Karpas-422 (cell line): ENCODE measurements around the gene CAGE1. TPM values are rescaled to one million over a fixed set of nuclear protein-coding genes. Genes with fewer than 3 reads are reported as not detected.

Experiments used
- DNase-seq: peaks from one replicate; pipeline ENCODE4 v3.0.0-alpha.2; 2015
- H2AFZ ChIP-seq: fragments of 200-600 bp; sonication (generic); 2 replicates; pipeline ENCODE4 v1.6.1; 2014; ENCODE audit warnings: antibody characterized with exemption, low read length, mixed read lengths
- H3K27ac ChIP-seq: fragments of 200-600 bp; sonication (generic); 2 replicates; pipeline ENCODE4 v1.5.1; 2014; ENCODE audit warnings: mild to moderate bottlenecking, low read length, moderate library complexity
- H3K27me3 ChIP-seq: fragments of 200-600 bp; sonication (generic); 2 replicates; pipeline ENCODE4 v1.6.1; 2014; ENCODE audit warnings: low read length, mixed read lengths
- H3K36me3 ChIP-seq: fragments of 200-600 bp; sonication (generic); 2 replicates; pipeline ENCODE4 v1.6.1; 2014; ENCODE audit warnings: low read length, mixed read lengths; ENCODE audit not compliant: insufficient read depth
- H3K4me1 ChIP-seq: fragments of 200-600 bp; sonication (generic); 2 replicates; pipeline ENCODE4 v1.6.1; 2014; ENCODE audit warnings: mild to moderate bottlenecking, low read length, mixed read lengths
- H3K4me2 ChIP-seq: fragments of 200-600 bp; sonication (generic); 2 replicates; pipeline ENCODE4 v1.6.1; 2014; ENCODE audit warnings: low read length, low read depth, mild to moderate bottlenecking; ENCODE audit not compliant: poor library complexity, severe bottlenecking
- H3K4me3 ChIP-seq: fragments of 200-600 bp; sonication (generic); 2 replicates; pipeline ENCODE4 v1.5.1; 2014; ENCODE audit warnings: mild to moderate bottlenecking, antibody characterized with exemption, low read length, mixed read lengths
- H3K79me2 ChIP-seq: fragments of 200-600 bp; sonication (generic); 2 replicates; pipeline ENCODE4 v1.6.1; 2014; ENCODE audit warnings: mild to moderate bottlenecking, low read length, mixed read lengths
- H3K9ac ChIP-seq: fragments of 200-600 bp; sonication (generic); 2 replicates; pipeline ENCODE4 v1.6.0; 2014; ENCODE audit warnings: low read length
- H3K9me2 ChIP-seq: fragments of 200-600 bp; sonication (generic), shearing (Covaris generic); replicated peaks from 2 replicates; pipeline ENCODE4 v1.6.0; 2014; ENCODE audit warnings: mild to moderate bottlenecking, low read length, moderate library complexity; ENCODE audit not compliant: insufficient read depth
- H3K9me3 ChIP-seq: fragments of 300-700, 200-600 bp; sonication (generic); 2 replicates; pipeline ENCODE4 v1.6.1; 2014; ENCODE audit warnings: low read length, mixed read lengths
- H4K20me1 ChIP-seq: fragments of 200-600 bp; sonication (generic); 2 replicates; pipeline ENCODE4 v1.6.1; 2014; ENCODE audit warnings: mild to moderate bottlenecking, antibody characterized with exemption, low read length, low read depth; ENCODE audit not compliant: insufficient read depth
- total RNA-seq: library from RNA; depleted of rRNA; stranded (reverse); fragments of >200 nt; shearing (Covaris generic); gene quantifications from 2 replicates; pipeline ENCODE4 v1.2.3, GENCODE V29; 2014; ENCODE audit warnings: low replicate concordance; rRNA removed

Gene CAGE1
- not detected in 2 replicates for total RNA-seq

DNA sequence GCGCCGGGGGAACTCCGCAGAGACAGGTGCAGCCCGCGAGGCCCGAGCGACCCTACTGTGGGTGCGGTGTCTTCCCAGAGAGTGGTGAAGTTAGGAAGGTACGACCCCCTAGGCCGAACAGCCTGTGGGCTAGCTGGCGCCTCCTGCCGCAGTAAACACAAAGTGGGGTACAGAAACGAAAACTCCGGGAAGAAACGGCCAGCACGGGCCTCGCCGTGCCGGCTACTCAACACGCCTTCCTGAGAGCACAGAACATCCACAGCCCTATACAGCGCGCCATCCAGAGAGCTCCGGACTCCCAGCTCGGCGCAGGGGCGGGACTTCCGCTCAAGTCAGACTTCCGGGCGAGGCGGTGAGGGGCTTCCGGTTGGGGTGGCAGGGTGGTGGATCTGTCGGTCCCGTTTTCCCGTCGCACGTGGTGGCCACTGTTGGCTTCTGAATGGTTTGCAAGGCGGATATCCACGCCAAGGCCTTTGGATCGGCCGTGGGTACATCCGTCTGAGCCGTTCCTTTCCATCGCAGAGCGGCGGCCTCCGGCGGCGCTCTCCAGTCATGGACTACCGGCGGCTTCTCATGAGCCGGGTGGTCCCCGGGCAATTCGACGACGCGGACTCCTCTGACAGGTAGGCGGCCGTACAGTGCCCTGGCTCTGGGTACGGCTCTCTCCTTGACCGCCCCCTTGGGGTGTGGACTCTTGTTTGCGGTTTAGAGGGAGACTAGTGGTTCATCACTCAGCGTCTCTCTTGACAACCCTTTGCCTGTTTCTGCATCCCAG, at the start of gene CAGE1, which contains the start of gene RIOK1:
CAGE1 (minus strand) TSS at position 292 of the 775 bp plus-strand sequence. CDS start 2,569 bp downstream, outside the sequence.
RIOK1 (plus strand) TSS at position 358 of the 775 bp plus-strand sequence; CDS start at position 553, 195 bp downstream.
- DNase-seq, result peak; percentile 98
- peak within 1 kb of the TSS; percentile 90 for H3K4me3 ChIP-seq
- peak within 1 kb of the TSS; percentile 68 for H3K27ac ChIP-seq
- no peaks in the 10 kb centered on the region for H3K9me3 ChIP-seq
- H3K36me3 ChIP-seq, result peaks cover 19% of the 10 kb centered on the region
- H3K9me2 ChIP-seq, result no peaks in the 10 kb centered on the region
- peak within 1 kb of the TSS; percentile 91 for H3K4me2 ChIP-seq
- peaks cover 14% of the 10 kb centered on the region; the same call in 1 of the 2 replicates for H4K20me1 ChIP-seq
- H3K4me1 ChIP-seq, result peaks cover 29% of the 10 kb centered on the region
- H2AFZ ChIP-seq, result peak within 1 kb of the TSS; percentile 80
- peaks cover 46% of the 10 kb centered on the region for H3K79me2 ChIP-seq
- H3K27me3 ChIP-seq, result no peaks in the 10 kb centered on the region
- H3K9ac ChIP-seq, result peak within 1 kb of the TSS; percentile 89

DNA sequence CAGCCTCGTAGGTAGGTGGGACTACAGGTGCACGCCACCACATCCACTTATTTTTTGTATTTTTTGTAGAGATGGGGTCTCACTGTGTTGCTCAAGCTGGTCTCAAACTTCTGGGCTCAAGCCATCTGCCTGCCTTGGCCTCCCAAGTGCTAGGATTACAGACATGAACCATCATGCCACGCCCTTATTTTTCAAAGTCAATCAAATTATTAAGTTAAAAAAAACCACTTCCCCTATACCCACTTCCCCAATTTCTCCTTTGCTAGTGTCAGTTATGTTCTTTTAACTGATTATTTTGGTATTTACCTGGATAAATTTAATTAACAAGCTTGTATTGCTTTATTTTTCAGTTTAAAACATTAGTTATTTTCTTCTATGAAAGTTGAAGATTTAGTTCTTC, 49.7 kb upstream of the CAGE1 start:
- H3K79me2 ChIP-seq, result no peaks in the 10 kb centered on the region
- peak overlapping the region; percentile 35 for H3K4me2 ChIP-seq
- no peaks in the 10 kb centered on the region for H3K36me3 ChIP-seq
- peaks cover 14% of the 10 kb centered on the region for H3K4me1 ChIP-seq
- DNase-seq, result peak; percentile 77
- H3K27me3 ChIP-seq, result no peaks in the 10 kb centered on the region
- H3K9me2 ChIP-seq, result no peaks in the 10 kb centered on the region
- H3K9ac ChIP-seq, result no peak overlapping the region
- no peak overlapping the region for H3K4me3 ChIP-seq
- no peak overlapping the region for H3K27ac ChIP-seq
- H4K20me1 ChIP-seq, result no peaks in the 10 kb centered on the region
- H3K9me3 ChIP-seq, result no peaks in the 10 kb centered on the region
- H2AFZ ChIP-seq, result peak overlapping the region; percentile 76; the same call in 1 of the 2 replicates

DNA sequence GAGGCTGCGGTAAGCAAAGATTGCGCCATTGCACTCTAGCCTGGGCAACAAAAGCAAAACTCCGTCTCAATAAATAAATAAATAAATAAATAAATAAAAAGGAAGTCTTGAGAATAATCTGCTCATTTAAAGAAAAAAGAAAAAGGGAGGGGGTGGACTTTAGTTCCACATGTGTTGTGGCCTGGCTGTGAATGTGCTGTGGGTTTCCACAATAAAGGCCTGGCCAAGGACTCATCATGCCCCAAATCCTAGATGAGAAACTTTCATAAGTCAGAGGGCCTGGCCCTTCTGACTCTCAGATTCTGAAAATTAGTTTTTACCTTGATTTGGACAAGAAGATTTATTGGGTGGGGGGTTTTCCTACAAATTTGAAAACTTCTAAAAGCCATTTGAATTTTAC, 48.5 kb upstream of the CAGE1 start:
- Histone ChIP-seq H3K9me2 (no peaks in the 10 kb centered on the region), H3K9ac (no peak overlapping the region), H3K27ac (no peak overlapping the region), H3K79me2 (no peaks in the 10 kb centered on the region), H3K4me1 (peaks cover 14% of the 10 kb centered on the region), H3K4me2 (no peak overlapping the region), H3K36me3 (no peaks in the 10 kb centered on the region), H2AFZ (no peak overlapping the region), H4K20me1 (no peaks in the 10 kb centered on the region), H3K9me3 (no peaks in the 10 kb centered on the region), H3K27me3 (no peaks in the 10 kb centered on the region), H3K4me3 (no peak overlapping the region)
- DNase-seq, result no peak

DNA sequence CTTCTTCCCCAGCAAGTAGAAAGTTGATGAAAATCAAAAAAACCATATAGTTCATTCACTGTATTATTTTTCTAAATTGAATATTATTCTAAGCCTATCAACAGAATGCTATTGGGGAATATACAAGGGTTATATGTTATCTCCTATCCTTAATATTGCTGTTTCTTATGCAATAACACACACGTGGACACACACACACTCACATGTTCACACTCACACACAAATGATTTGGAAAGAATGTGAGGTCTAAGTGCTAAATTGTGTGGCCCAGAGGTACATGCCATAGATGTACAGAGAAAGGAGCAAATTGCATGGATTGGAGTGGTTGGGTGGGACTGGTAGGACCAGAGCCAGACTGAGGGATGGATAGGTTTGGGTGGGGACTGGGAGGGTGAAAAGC, 45.1 kb upstream of the CAGE1 start:
- H2AFZ ChIP-seq, result no peak overlapping the region
- no peaks in the 10 kb centered on the region for H3K9me3 ChIP-seq
- no peak overlapping the region for H3K4me2 ChIP-seq
- peaks cover 11% of the 10 kb centered on the region for H3K4me1 ChIP-seq
- H3K27me3 ChIP-seq, result no peaks in the 10 kb centered on the region
- no peaks in the 10 kb centered on the region for H3K36me3 ChIP-seq
- no peaks in the 10 kb centered on the region for H4K20me1 ChIP-seq
- H3K9me2 ChIP-seq, result no peaks in the 10 kb centered on the region
- H3K9ac ChIP-seq, result no peak overlapping the region
- no peak overlapping the region for H3K27ac ChIP-seq
- DNase-seq, result no peak
- H3K79me2 ChIP-seq, result no peaks in the 10 kb centered on the region
- no peak overlapping the region for H3K4me3 ChIP-seq

DNA sequence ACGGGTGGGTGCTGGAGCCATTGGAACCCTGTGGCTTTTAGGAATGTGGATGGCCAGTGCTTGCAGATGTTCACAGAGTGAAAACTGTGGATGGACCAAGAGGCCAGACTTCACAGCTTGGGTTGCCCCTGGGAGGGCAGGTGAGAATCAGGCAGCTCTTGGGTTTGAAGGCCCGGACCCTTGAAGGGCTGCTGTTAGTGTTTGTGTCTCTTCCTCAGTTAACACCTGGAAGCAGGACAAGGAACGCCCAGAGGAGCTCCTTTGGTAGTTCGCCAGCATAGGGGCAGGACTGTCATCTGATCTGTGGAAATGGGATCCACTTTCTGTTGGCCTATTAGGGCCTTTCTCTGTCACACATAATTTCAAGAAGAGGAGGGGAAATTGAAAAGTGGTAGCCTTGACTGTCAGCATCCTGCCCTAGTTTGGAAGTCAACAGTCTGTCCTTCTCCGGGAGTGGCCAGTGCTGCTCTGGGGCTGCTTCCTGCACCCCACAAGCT, 43.6 kb upstream of the CAGE1 start:
- Histone ChIP-seq H3K27ac (no peak overlapping the region), H4K20me1 (no peaks in the 10 kb centered on the region), H3K79me2 (no peaks in the 10 kb centered on the region), H2AFZ (no peak overlapping the region), H3K4me3 (no peak overlapping the region), H3K9me3 (no peaks in the 10 kb centered on the region), H3K27me3 (no peaks in the 10 kb centered on the region), H3K4me2 (no peak overlapping the region), H3K9ac (no peak overlapping the region), H3K9me2 (no peaks in the 10 kb centered on the region), H3K4me1 (no peaks in the 10 kb centered on the region), H3K36me3 (no peaks in the 10 kb centered on the region)
- DNase-seq, result no peak

DNA sequence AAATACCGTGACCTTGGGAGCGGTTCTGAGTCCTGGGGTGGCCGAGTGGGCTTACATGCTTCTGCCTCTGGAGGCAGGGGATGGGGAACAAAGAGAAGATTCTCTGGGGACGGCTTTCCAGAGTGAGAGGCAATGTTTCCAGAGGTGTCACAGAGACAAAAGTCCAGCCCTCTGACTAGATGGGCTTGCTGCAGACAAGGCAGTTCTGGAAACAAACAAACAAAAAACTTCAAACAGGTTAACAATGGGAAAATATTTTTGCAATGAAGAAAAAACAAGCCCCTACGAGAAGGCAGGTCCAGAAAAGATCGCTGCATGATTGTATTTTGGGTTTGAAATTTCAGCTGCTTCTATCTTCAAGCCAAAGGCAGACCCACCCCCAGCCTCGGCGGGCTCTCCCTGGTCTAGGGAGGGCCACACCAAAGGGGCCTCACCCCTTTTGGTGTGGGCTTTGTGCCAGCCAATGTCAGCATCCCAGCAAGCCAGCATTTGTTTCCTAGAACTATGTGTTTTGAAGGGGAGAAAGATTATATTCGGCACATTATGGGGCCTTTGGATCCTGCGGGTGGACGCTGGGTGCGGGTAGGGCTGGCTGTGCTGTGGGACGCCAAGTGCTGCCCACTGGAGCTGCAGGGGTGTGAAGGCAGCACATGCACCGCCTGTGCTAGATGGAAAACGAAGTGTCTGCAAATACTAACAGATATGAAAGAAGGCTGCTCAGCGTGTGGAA, 43.0 kb upstream of the CAGE1 start:
- H3K79me2 ChIP-seq, result no peaks in the 10 kb centered on the region
- no peaks in the 10 kb centered on the region for H3K27me3 ChIP-seq
- H2AFZ ChIP-seq, result no peak overlapping the region
- no peak overlapping the region for H3K27ac ChIP-seq
- H3K9me2 ChIP-seq, result no peaks in the 10 kb centered on the region
- no peak overlapping the region for H3K9ac ChIP-seq
- H3K4me2 ChIP-seq, result no peak overlapping the region
- no peaks in the 10 kb centered on the region for H3K4me1 ChIP-seq
- no peak overlapping the region for H3K4me3 ChIP-seq
- no peaks in the 10 kb centered on the region for H3K9me3 ChIP-seq
- H3K36me3 ChIP-seq, result no peaks in the 10 kb centered on the region
- no peaks in the 10 kb centered on the region for H4K20me1 ChIP-seq
- DNase-seq, result no peak

DNA sequence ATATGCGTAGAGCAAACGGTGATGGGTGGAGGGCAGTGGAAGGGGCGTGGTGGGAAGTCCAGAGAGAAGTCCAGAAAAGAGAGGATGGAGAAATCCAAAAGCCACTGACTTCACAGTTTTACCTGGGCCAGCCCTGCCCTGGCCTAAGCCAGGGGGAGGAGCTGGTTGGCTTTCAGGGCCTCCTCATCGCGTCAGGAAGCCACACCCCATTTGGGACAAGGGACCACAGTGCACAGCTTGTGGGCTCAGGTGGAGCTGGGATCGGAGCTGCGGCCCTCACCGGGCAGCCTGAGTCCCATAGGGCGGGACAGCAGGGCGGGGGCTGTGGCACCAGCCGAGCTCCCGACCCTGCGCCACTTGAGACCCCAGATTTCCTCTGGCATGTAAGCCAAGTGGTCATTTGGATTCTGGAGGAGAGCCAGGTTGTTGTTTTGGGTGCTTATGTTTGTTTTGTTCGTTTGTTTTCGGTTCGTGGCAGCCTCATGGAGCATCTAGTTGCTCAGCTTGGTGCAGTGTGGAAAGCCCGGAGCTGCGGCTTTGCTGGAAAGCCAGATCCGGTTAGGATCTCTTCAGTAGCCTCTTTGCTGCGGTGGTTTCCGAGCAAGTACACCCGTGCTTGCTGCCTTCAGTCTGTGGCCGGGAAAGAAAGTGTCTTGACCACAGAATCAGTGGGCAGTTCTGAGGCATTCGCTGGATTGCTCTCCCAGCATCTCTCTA, 42.3 kb upstream of the CAGE1 start:
- H3K4me1 ChIP-seq, result no peaks in the 10 kb centered on the region
- H3K4me3 ChIP-seq, result no peak overlapping the region
- no peak for DNase-seq
- H4K20me1 ChIP-seq, result no peaks in the 10 kb centered on the region
- no peak overlapping the region for H3K9ac ChIP-seq
- H3K27ac ChIP-seq, result no peak overlapping the region
- no peak overlapping the region for H2AFZ ChIP-seq
- H3K36me3 ChIP-seq, result no peaks in the 10 kb centered on the region
- no peaks in the 10 kb centered on the region for H3K27me3 ChIP-seq
- no peaks in the 10 kb centered on the region for H3K79me2 ChIP-seq
- H3K4me2 ChIP-seq, result no peak overlapping the region
- H3K9me2 ChIP-seq, result no peaks in the 10 kb centered on the region
- H3K9me3 ChIP-seq, result no peaks in the 10 kb centered on the region

DNA sequence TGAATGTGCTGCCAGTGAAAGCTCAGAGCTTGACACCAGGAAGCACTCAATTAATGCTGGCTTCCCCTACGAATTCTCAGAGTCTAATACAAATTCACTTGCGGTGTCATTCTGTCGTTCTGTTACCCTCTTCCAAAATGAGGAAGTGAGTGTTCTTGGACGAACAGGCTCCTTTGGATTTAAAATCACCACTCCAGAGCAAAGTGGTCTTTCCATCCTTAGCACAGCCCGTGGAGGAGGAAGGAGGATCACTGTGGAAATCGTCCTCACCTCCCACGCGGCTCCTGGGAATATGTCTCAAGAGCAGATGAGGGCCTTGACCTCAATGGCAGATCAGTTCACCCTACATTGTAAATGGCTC, 41.8 kb upstream of the CAGE1 start:
- H3K36me3 ChIP-seq, result no peaks in the 10 kb centered on the region
- no peak overlapping the region for H3K9ac ChIP-seq
- no peaks in the 10 kb centered on the region for H3K79me2 ChIP-seq
- no peak for DNase-seq
- no peaks in the 10 kb centered on the region for H3K4me1 ChIP-seq
- no peak overlapping the region for H2AFZ ChIP-seq
- no peaks in the 10 kb centered on the region for H3K9me2 ChIP-seq
- no peaks in the 10 kb centered on the region for H3K27me3 ChIP-seq
- no peaks in the 10 kb centered on the region for H4K20me1 ChIP-seq
- H3K4me3 ChIP-seq, result no peak overlapping the region
- no peak overlapping the region for H3K27ac ChIP-seq
- no peaks in the 10 kb centered on the region for H3K9me3 ChIP-seq
- no peak overlapping the region for H3K4me2 ChIP-seq
